Esophagus muscularis mucosa (tissue), 4 donors: ENCODE results near the gene HDAC4.

Experiments used
- EP300 ChIP-seq: sonication (generic); formaldehyde crosslinking; IDR thresholded peaks from one replicate; pipeline ENCODE4 v1.6.1; 2017; ENCODE audit warnings: antibody characterized with exemption
- POLR2A ChIP-seq: fragments of 450-650 bp; IDR thresholded peaks from one replicate; pipeline ENCODE4 v1.6.1; 2017; ENCODE audit warnings: antibody characterized with exemption, moderate library complexity, mild to moderate bottlenecking, low read depth
- POLR2AphosphoS5 ChIP-seq, 2 donors: sonication (generic); formaldehyde crosslinking; IDR thresholded peaks; one replicate each; pipeline ENCODE4 v1.6.1; 2017; ENCODE audit warnings: antibody characterized with exemption in 2 of 2
- TF ChIP-seq, protein P1 (sequence below), 3 experiments: fragments of 200-600 bp in 2 of 3; fragments of 450-650 bp in 1 of 3; sonication (generic) in 2 of 3; IDR thresholded peaks; one replicate each; pipeline ENCODE4 v1.5.1; 2017 to 2019; ENCODE audit warnings: antibody characterized with exemption in 3 of 3, mild to moderate bottlenecking in 2 of 3, moderate library complexity in 1 of 3

DNA sequence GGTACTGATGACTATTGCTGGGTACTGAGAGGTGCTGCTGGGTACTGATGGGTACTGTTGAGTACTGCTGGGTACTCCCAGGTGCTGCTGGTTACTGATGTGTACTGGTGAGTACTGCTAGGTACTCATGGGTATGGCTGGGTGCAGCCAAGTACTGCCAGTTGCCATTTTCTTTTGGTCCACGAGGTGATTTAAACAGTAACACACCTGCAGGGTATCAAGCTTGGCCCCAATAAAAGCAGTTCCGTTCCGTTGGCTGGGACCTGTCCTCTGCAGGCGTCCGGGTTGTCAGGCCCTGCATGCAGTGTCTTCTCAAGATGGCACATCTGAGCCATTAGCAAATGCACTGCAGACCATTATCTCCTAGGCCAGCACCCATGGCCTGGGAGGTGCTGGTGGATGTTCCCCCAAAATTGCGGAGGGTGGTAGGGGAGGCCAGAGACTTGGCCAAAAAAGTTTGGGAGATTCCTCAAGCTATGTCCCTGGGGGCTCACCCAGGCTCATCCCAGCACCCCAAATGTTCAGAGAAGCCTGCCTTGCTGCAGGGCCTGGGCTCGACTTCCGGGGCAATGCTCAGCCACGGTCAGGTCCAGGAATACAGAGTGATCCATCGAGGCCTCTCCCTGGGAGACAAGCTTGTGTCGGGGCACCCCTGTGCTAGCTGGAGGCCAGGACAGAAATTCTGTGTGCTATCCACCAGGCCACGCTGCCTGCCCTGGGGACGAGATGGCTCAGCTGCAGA, 387.7 kb downstream of the HDAC4 start:
- TF ChIP-seq, protein P1, sequence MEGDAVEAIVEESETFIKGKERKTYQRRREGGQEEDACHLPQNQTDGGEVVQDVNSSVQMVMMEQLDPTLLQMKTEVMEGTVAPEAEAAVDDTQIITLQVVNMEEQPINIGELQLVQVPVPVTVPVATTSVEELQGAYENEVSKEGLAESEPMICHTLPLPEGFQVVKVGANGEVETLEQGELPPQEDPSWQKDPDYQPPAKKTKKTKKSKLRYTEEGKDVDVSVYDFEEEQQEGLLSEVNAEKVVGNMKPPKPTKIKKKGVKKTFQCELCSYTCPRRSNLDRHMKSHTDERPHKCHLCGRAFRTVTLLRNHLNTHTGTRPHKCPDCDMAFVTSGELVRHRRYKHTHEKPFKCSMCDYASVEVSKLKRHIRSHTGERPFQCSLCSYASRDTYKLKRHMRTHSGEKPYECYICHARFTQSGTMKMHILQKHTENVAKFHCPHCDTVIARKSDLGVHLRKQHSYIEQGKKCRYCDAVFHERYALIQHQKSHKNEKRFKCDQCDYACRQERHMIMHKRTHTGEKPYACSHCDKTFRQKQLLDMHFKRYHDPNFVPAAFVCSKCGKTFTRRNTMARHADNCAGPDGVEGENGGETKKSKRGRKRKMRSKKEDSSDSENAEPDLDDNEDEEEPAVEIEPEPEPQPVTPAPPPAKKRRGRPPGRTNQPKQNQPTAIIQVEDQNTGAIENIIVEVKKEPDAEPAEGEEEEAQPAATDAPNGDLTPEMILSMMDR (IDR thresholded peaks at IDR 0.05) = no peak
- TF ChIP-seq POLR2A (no peak), EP300 (no peak), POLR2AphosphoS5 (IDR thresholded peaks at IDR 0.05) (no peak)
